GM06990 (cell line): ENCODE results near the gene NEMF.
A peak's percentile ranks its signal among the peaks of the same experiment; 100 is the strongest.

Source experiments
- DNase-seq: peaks from one replicate; pipeline ENCODE4 v3.0.0-alpha.2; 2011; ENCODE audit not compliant: insufficient read length; ENCODE audit errors: extremely low read depth
- H3K27me3 ChIP-seq: replicated peaks from 2 replicates; pipeline ENCODE4 v1.6.0; 2011; ENCODE audit warnings: low read length; ENCODE audit not compliant: control insufficient read depth, insufficient read depth
- H3K36me3 ChIP-seq: 2 replicates; pipeline ENCODE4 v1.5.1; 2011; ENCODE audit warnings: low read length; ENCODE audit not compliant: control insufficient read depth, insufficient read depth
- H3K4me3 ChIP-seq: replicated peaks from 2 replicates; pipeline ENCODE4 v1.5.1; 2011; ENCODE audit warnings: low read depth, mild to moderate bottlenecking, control low read depth, low read length
- CTCF ChIP-seq: IDR thresholded peaks from 2 replicates; pipeline ENCODE4 v1.5.1; 2011; ENCODE audit warnings: low read length, control low read depth, mild to moderate bottlenecking, inconsistent platforms; ENCODE audit not compliant: insufficient read depth, poor library complexity, severe bottlenecking

Gene NEMF

GRCh38 chr14:49892301-49892635, 39.7 kb upstream of the NEMF start:
- TF ChIP-seq CTCF: no peak
- Histone ChIP-seq H3K27me3 (no peaks in the 10 kb centered on the region), H3K4me3 (peak overlapping the region; percentile 98), H3K36me3 (peaks cover 4% of the 10 kb centered on the region)
- DNase-seq: no peak

GRCh38 chr14:49888293-49888692, 35.7 kb upstream of the NEMF start:
- no peak for TF ChIP-seq CTCF
- Histone ChIP-seq H3K27me3 (no peaks in the 10 kb centered on the region), H3K4me3 (no peak overlapping the region), H3K36me3 (no peaks in the 10 kb centered on the region)
- no peak for DNase-seq

GRCh38 chr14:49886523-49886922, 33.9 kb upstream of the NEMF start:
- no peak overlapping the region for H3K4me3 ChIP-seq
- H3K27me3 ChIP-seq: no peaks in the 10 kb centered on the region
- no peaks in the 10 kb centered on the region for H3K36me3 ChIP-seq
- DNase-seq: no peak
- no peak for TF ChIP-seq CTCF

- no peak for TF ChIP-seq CTCF
- no peaks in the 10 kb centered on the region for H3K36me3 ChIP-seq
- H3K4me3 ChIP-seq: no peak overlapping the region
- no peak for DNase-seq
- no peaks in the 10 kb centered on the region for H3K27me3 ChIP-seq
Measured at GRCh38 chr14:49882826-49883694, 30.5 kb upstream of the NEMF start.

- H3K4me3 ChIP-seq: no peak overlapping the region
- no peak for DNase-seq
- no peak for TF ChIP-seq CTCF
Measured at GRCh38 chr14:49881350-49882001, 28.9 kb upstream of the NEMF start.

More at GRCh38 chr14:49881350-49882001, 28.9 kb upstream of the NEMF start:
- H3K27me3 ChIP-seq: no peaks in the 10 kb centered on the region
- H3K36me3 ChIP-seq: no peaks in the 10 kb centered on the region
